ENCODE measurements around the gene PIP5KL1.

Gene PIP5KL1

DNA sequence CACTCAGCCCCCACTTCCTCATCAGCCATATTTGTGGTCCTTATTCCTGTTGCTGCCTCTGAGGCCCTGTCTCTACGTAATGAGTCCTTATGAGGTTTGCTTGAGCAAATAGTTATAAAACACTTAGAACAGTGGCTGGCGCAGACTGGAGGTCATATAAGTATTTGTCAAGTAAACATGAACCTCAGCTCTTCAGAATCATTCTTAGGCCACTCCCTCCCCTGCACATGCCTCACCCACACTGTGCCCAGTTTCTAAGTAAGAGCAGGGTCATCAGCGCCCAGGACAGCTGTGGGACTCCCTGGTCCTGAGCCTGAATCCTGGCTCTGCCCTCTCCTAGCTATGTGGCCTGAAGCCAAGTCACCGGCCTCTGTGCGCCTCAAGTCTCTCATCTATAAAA, 17.7 kb downstream of the PIP5KL1 start:
- no peak for DNase-seq

DNA sequence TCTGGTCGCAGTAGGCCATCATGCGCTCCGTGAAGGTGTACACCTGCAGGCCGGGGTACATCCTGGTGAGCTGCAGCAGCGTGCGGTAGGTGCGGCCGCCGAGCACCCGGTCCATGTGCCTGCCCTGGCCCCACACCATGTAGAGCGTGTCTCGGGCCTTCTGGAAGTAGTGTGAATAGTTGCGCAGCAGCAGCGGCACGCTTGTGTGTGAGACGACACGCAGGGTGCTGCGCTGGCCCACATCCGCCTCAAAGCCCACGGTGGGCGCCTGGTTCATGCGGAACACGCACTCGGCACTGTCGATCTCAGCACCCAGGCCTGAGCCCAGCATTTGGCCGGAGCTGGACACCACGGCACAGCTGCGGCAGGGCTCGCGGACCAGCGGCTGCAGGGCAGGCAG, 18.3 kb downstream of the PIP5KL1 start:
- no peak for DNase-seq

DNA sequence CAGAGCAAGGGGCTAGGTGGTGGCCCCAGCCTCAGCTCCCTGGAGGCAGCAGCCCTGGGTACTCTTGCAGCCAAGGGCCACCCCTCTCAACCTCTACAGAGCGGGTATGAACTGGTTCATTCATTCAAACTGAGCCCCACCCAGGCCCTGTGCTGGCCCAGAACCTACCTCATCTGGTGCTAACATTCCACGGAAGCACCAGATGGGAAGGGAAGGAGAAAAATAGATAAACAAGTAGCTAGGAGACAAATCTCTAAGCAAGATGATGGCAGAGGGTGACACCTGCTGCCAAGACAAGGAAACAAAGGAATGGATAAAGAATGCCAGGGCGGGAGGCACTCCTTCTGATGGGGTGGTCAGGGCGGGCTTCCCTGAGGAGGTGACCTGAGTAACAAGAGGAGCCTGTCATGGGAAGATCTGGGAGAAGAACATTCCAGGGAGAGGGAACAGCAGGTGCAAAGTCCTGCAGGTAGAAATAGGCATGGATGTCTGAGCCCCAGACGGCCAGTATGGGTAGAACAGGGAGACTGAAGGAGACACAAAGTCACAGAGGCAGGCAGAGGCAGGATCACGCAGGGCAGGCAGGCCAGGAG, 19.9 kb downstream of the PIP5KL1 start:
- no peak for DNase-seq

DNA sequence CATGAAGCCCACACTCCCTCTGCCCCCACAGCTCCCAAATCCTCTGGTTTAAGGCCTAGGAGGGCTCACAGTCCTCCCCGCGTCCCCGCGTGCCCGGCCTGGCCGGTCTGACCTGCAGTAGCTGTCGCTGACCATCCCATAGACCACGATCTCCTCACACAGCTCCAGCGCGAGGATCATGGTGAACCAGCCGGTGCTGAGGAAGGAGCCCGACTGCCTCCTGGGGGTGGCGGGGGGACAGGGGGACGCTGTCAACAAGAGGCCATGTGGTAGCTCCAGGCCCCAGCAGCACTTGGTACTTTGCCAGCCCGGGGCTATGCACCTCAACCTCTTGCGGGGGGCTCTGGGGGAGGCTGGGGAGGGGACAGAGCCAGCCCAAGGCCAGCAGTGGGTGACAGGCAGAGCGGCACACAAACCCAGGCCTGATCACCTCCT, 20.7 kb downstream of the PIP5KL1 start:
- DNase-seq = no peak

DNA sequence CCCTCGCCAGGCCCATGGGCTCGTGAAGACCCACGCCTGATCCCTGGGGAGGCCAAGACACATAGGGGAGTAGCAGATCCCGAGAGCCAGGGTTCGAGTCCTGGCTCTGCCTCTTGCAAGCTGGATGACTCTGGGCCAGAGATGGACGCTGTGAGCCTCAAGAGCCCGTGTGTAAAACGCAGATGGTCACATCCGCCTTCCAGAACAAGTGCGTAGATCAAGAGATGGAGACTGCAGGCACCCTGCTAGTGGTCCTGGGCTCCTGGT, 22.0 kb downstream of the PIP5KL1 start:
- no peak for DNase-seq

DNA sequence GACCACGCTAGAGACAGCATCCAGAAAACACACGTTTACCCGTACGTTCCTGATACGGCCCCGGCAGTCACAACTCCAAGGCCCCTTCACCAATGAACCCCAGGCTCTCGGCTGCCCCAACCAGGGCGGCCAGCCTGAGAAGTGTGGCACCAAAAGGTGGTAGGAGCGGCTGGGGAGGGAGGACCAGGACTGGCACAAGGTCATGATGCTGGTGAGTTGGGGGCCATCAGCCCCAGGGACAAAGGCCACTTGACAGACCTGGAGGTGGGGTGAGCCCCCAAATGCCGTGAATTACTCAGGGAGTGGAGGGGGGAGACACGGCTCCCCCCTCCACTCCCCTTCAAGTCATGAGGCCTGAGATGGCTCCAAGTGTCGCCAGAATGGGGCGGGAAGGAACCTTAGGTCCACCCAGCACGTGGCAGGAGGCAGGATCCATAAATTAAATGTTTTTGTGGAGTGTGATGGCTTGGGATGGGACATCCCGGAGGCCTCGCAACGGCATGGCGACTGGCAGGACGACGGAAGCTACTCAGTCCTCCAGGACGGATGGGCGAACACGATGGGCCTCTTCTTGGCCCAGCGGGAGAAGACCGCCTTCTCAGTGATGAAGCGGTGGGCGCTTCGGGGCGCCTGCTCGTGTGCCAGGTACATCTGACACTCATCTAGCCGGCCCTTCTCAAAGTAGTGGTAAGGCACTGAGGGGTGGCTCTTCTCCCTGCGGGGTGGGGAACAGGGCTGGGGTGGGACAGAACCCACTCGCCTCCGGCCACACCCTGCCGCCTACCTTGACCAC, 22.5 kb downstream of the PIP5KL1 start:
- no peak for DNase-seq

DNA sequence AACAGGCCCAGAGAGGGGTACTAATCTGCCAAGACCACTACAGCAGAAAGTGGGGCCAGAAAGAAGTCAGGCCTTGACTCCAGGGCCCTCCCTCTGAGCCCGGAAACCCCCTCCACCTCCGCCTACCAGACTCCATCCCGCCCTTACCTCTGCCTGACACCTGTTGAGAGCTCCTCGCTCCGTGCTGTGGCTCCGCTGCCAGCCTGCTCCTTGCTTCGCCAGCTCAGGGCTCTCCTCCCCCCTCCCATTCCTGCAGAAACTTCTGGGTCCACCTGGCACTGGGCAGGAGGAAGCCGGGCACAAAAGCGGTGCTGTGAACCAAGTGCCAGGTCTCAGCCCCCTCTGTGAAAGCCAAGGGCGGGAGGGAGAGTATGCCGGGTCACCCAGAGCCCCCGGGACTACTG, 24.8 kb downstream of the PIP5KL1 start:
- no peak for DNase-seq

DNA sequence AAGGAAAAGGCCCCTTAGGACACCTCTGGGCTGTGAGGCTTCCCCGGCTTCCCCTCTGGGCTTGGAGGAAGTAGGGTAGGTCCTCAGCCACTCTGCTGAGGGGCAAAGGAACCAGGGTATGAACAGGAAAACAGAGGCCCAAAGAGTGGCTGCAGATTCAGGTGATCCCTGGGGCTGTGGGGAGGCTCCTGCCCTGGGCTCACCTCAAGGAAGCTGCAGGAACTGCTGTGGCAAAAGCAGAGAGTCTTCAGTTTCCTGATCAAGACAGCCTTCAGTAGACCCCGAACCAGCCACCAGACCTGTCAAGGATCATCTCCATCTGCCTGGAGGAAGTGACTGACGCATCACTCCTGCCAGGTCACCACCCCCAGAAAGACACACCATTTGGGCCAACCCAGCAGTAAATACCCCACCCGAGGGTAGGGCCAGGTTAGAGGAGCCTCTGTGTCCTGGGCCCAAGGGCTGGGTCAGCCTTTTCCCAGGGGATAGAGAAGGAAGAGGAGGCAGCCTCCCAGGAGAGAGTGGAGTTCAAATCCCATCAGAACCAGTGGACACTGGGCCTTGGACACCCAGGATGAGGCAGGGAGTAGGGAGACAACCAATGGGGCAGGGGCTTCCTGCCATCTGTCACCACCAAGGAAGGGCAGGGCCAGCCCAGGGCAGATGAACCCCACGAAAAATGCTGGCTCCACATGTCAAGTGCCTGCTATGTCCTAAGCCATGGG, 25.4 kb downstream of the PIP5KL1 start:
- DNase-seq = no peak

DNA sequence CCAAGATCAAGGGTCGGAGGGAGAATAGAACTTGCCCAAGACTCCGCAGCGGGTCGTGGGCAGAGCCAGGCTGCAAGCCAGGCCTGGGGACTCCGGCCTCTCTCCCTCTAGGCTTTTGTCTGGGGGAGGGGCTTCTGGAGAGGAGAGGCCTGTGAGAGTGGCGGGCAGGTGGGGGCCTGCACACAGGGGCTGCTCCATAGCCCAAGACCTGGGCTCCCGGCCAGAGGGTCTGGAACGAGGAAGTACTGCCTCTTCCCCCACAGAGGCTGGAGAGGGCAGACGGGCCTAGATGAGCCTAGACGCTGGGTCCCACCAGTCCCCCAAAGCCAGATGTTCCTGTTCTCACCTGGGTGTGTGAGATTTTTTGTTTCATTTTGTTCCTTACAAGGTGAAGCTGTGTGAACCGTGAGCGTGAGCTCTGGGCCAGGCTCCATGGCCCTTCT, 26.0 kb downstream of the PIP5KL1 start:
- no peak for DNase-seq

DNA sequence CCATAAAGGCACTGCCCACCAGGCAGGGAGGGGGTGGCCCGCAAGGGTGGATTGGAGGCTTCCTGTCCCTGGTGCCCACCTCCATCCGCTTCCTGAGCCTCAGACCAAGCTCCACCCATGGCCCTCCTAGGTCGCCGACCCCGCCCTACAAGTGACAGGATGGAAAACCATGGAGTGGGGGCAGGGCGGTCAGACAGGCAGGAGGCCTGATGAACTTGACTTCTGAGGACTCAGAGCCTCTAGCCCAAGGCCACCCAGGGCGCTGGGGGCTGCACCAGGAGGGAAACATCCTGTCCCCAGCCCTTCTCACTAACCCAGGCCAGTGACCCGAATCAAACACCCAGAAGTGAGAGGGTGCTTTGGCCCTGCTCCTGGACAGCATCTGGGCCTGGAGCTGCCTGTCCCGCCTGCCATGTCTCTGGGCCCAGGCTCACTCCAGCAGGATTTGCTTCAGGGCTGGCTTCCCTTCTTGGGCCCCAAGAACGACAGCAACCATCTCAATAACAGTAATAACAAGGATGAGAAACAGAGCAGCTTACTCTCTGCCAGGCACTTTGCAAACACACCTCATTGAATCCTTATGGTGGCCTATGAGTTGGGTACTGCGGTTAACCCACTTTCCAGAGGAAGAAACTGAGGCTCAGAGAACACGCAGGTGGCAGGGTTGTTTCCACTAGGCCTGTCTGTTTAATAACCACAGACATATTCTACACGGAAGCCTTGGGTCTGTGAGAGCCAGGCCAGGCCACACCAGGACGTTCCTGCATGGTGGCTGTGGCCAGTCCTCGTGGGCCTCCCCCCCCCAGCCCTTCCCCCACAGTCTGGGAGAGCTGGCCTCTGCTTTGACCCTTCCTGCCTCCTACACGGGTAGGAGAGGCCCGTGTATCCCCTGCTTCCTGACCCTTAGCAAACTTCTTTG, 26.8 kb downstream of the PIP5KL1 start:
- DNase-seq = peak; percentile 82

DNA sequence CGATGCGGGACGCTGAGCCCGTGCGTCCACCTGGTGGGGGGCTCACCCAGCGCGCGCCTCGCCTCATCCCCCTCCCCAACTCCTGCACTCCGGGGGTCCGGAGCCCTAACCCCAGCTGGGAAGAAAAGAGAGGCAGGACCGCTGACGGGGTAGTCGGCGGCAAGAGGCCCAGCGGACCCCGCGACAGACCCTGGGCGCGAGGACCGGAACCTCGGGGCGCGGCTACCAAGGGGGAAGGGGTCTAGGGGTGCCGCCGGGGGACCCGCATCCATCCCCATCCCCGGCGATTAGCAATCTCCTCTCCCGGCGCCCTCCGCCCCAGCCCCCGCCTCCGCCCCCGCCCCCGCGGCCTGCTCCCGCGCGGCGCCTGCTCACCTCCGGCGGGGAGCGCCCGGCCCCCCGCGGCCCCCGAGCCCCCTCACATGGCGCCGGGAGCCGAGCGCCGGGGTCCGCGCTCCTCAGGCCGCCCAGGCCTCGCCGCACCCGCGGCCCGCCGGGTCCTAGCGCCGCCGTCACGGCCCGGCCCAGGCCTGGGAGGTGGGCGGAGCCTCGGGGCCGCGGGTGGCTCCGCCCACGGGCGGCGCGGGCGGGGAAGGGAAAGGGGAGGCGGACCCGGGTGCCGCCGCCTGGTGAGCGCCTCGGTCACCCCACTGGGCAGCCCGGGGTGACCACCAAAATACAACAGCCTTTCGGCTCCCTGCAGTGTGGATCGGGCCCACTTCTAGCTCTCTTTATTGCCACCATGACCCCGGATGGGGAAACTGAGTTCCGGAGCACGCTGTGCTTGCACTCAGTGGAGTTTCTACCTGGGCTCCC, 31.2 kb downstream of the PIP5KL1 start, which contains the start of gene ST6GALNAC6:
ST6GALNAC6 (minus strand) TSS at position 476 of the 816 bp plus-strand sequence. CDS start 1,622 bp downstream, outside the sequence.
- DNase-seq = peak; percentile 68

DNA sequence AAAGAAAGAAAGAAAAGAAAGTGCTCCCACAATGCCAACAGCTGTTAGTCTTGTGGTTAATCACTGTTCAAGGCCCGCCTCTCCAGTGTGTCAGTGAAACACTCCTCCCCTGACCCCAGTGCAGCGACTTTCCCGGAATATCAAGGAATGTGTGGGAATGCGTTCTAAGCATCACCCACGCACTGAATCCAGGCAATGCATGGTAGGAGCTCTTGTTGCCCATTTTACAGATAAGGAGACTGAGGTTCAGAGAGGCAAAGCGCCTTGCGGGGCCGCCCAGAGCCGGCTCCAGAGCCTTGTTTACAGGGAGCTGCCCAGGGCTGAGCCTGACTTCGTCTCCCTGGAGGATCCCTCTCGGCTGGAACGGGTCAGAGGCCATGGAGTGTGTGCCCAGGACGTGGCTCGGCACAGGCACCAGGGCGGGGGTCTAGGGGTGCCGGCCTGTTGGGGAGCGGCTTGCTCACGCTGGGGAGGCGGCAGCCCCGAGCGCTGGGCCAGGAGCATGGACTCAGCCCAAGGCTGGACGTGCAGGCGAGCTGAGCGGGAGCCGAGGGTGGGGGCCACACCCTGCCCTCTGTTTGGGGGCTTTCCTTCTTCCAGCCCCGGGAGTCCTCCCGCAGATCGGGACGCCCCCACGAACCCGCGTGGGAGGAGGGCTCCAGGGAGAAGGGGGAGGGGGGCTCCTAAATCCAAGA, 32.0 kb downstream of the PIP5KL1 start:
- DNase-seq = peak; percentile 68

DNA sequence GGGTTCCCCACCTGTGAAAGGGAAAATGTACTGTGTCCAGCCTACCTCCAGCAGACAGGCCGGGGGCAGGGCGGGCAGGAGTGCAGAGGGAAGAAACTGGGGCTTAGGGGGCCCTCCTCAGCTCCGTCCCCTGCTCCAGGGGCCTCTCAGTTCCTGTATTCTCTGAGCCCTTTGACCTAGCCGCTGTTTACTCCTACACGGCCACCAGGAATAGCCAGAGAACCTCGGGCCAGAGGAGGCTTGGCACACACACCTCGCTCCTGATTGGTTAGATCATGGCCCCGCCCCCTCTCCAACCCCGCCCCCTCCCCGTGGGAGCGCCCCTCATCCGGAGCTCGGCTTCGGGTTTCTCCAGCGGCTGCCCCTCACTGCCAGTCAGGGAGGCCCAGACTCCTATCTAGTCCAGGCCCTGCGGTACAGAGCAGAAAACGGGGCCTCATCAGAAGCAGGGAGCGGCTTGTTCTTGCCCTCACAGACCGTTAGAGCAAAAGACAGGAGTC, 33.3 kb downstream of the PIP5KL1 start:
- DNase-seq = peak; percentile 93

DNA sequence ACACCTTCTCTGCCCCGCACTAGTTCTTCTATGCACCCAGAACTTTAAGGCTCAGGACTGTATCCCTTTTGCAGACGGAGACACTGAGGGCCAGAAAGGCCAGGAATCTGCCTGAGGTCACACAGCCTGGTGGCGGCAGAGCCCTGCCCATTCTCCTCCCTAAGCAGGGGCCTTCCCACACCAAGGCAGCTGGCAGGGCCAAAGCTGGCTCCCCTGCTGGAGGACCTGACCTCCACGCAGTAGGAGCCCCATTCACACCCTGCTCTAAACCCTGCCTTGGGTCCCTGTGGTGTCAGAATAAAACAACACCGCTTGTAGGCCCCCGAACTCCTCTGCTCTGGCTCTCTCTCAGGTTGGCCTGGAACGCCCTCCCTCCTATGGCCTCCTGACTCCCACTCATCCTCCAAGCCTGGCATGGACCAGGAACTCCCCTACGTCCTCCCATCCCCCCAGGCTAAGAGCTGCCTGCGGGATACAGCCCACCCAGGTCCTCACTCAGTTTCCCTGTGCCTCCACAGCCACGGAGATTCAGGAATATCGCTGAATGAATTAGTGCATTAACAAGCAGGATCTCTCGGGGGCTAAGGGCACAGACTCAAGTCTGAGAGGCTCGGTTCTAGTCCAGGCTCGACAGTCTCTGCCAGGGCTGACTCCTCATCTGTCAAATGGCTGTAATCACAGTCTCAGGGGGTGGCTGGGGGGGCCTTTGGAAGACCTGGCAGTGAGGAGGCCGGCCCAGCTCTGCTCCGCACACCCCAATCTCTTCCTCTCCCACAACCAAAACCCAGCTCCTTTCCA, 34.0 kb downstream of the PIP5KL1 start:
- DNase-seq = no peak

DNA sequence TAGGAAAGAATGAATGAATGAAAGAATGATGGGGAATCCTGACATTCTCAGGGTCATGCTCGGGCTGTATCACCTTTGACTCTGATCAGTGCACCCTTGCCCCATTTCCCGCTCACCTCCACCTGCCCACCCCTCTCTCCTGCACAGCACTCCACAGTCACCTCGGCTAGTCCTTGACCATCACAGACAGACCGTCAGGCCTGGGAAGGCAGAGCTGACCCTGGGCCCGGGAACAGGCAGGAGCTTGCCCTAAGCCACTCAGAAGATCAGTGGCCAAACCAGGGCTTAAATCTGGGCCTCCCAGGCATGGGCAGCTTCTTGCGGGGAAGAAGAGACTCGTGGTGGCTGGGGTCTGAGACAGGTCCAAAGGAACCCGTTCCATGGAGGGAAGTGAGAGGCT, 34.8 kb downstream of the PIP5KL1 start:
- DNase-seq = no peak

DNA sequence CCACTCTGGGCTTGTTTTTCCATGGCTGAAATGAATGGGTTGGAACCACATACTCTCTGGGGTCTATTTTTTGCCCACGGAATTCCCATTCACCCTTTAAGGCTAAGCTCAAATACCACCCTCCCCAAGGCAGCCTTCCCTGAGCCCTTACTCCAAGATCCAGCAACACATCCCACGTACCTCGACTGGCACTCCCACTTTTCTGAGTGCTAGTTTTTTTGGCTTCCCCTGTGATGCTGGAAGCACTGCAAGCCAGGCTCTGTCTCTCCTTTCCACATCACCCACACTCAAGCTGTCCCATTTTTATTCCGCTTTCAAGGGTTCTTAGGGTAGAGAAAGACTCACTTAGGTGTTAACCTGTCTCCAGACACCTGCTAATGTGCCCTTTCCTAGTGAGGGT, 37.2 kb downstream of the PIP5KL1 start:
- DNase-seq = no peak

DNA sequence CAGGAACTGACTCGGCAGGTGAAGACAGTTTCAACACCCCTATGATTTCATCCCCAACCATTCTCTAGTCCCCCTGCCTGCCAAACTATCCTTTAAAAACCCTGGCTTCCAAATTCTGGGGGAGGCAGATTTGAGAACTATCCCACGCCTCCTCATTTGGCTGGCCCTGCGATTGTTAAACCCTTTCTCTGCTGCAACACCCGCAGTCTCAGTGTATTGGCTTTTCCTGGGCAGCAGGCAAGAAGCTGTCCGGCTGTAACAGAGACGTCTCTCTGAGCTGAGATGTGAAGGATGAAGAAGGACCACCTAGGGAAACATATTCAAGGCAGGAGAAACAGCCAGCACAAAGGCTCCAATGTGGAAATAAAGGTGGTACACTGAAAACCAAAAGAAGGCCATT, 37.7 kb downstream of the PIP5KL1 start:
- no peak for DNase-seq

DNA sequence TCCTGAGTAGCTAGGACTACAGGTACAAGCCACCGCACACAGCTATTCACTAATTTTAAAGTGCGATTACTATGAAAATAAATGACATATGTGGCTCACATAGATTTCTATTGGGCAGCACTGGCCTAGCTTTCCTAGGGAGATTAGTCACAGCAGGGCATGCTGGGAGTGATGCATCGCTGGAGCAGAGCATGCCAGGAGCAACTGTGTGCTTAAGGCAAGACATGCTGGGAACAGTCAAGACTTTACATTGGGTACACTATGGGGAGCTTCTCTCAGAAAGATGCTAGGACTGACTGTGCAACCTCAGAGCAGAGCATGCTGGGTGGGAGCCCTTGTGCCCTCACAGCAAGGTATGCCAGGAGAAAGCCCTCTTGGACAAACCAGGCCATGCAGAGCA, 40.5 kb downstream of the PIP5KL1 start:
- no peak for DNase-seq

DNA sequence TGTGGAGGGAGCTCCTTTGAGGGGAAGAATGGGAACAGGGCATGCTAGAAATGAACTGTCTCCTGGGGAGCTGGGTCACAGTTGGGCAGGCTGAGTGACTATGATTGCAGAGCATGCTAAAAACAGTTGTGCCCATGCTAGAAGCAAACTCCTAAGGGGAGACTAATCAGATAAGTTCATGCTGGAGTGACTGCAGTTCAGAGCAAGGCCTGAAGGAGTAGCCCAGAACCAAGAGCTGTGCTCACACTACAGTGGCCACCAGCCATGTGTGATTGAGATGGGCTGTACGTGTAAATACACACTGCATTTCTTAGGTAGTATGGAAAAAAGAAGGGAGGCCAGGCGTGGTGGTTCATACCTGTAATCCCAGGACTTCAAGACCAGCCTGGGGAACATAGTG, 42.8 kb downstream of the PIP5KL1 start:
- DNase-seq = no peak

DNA sequence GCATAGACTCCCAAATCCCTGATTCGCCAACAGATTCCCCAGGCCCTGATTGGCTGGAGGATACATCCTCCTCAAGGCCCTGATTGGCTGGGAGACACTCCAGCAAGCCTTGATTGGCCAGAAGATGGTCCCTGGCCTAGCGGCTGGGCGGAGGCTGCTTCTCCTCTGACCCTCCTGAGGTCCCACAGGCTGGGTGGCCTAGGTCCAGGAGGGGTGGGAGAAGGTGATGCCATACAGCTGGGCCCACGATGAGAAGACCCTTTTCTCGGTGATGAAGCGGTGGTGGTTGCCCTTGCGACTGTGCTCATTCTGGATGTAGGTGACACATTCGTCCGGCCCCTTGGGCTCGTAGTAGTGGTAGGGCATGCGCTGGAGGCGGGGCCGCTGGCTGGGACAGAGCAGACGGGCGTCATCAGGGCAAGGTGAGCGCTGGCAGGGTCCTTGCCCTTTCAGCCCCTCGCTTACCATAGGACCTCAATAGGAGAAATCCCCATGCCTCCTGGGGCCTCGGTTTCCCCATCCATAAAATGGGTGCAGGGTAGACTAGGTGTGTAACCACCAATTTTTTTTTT, 44.1 kb downstream of the PIP5KL1 start:
- no peak for DNase-seq

Measured in islet precursor cell (in vitro differentiated cells).